Activated B cell treated with CpG ODN at 0.5 μM for 24 hours (primary cell): Measurements from ENCODE around the gene FLRT2. TPM values are rescaled to one million over a fixed set of nuclear protein-coding genes. Genes with fewer than 3 reads are reported as not detected.

Experiments
- ATAC-seq: fragments of 200-7000 bp; cut with Tn5 transposase; one replicate; pipeline ENCODE4 v1.10.0; 2021; ENCODE audit warnings: low read depth, mild to moderate bottlenecking, moderate library complexity
- CTCF ChIA-PET: fragments of 350-600 bp; sonication (Branson Sonifier 250); formaldehyde crosslinking; loops from one replicate; lab custom pipeline; 2021; ENCODE audit warnings: antibody characterized with exemption; lab: Charles Lee
- POLR2A ChIA-PET: fragments of 350-600 bp; sonication (Branson Sonifier 250); formaldehyde crosslinking; loops from one replicate; lab custom pipeline; 2021; ENCODE audit warnings: antibody characterized with exemption; lab: Charles Lee
- DNase-seq: peaks from one replicate; pipeline ENCODE4 v3.0.0; 2022
- H3K27ac Mint-ChIP-seq: one replicate; pipeline ENCODE4 v1.8.0; 2020; ENCODE audit warnings: mixed read lengths
- H3K27me3 Mint-ChIP-seq: one replicate; pipeline ENCODE4 v1.8.0; 2021; ENCODE audit warnings: mixed read lengths
- H3K36me3 Mint-ChIP-seq: one replicate; pipeline ENCODE4 v1.8.0; 2021; ENCODE audit warnings: low read depth, mixed read lengths
- H3K4me1 Mint-ChIP-seq: one replicate; pipeline ENCODE4 v1.8.0; 2021; ENCODE audit warnings: mixed read lengths
- H3K4me3 Mint-ChIP-seq: one replicate; pipeline ENCODE4 v1.8.0; 2020; ENCODE audit warnings: mild to moderate bottlenecking, mixed read lengths
- H3K9me3 Mint-ChIP-seq: one replicate; pipeline ENCODE4 v1.8.0; 2020; ENCODE audit warnings: mixed read lengths
- CTCF ChIP-seq: fragments of 200-600 bp; IDR thresholded peaks from one replicate; pipeline ENCODE4 v1.8.0; 2022; ENCODE audit warnings: antibody characterized with exemption, mild to moderate bottlenecking
- intact Hi-C: fragments of 100-400 bp; cut with micrococcal nuclease; formaldehyde crosslinking; loops from one replicate; pipeline ENCODE4 v1.15.1; 2024
- total RNA-seq: library from RNA; stranded (reverse); gene quantifications from 2 replicates; pipeline ENCODE4 v1.2.3, GENCODE V29; 2022

The FLRT2 gene
- total RNA-seq, 1 donor from 2014 or later, result not detected

DNA sequence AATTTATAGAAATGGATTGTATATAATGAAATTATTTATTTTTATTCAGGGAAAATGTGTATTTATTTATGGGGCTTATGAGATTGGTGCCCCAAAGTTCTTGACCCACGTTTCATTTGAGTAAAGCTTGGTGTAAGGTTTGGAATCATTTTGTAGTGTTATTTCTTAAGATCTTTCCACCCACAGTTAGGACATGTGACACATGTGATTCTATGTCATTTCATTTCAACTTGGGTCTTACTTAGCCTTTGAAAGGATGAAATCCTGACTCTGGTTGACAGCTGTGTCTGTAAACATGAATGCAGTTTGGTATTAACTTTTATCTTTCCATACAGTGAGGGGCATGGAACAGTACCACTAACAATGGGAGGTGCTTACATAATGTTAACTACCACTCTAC, 51.7 kb downstream of the FLRT2 start:
- no peak for DNase-seq
- no peaks in the 10 kb centered on the region for H3K36me3 Mint-ChIP-seq
- no peaks in the 10 kb centered on the region for H3K27me3 Mint-ChIP-seq
- H3K4me3 Mint-ChIP-seq, result no peak overlapping the region
- intact Hi-C loops, result no loop called here
- no peaks in the 10 kb centered on the region for H3K9me3 Mint-ChIP-seq
- H3K4me1 Mint-ChIP-seq, result no peaks in the 10 kb centered on the region
- ChIA-PET CTCF (no interaction called here), POLR2A (no interaction called here)
- no peak for TF ChIP-seq CTCF
- H3K27ac Mint-ChIP-seq, result no peak overlapping the region
- no peak for ATAC-seq

DNA sequence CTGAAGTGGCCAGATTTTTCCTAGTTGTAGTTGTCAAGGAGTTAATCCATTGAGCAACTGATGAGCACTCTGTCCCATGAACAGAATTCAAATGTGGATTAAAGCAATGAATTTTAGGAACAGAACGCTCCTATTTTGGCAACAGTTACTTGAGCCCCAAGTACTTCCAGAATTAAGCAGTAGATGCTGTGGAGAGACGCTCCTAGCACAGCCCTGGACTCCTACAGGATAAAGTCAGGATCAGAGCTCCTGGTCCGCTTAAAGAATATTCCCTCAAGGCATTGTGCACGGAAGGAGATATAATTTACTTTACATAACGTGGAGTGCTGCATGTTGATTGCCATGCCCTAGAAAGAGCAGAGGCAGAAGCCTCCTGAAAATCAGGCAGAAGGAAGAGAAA, 53.4 kb downstream of the FLRT2 start:
- ATAC-seq (no peak), DNase-seq (no peak)
- no peaks in the 10 kb centered on the region for H3K27me3 Mint-ChIP-seq
- ChIA-PET POLR2A (no interaction called here), CTCF (no interaction called here)
- H3K4me3 Mint-ChIP-seq, result no peak overlapping the region
- H3K4me1 Mint-ChIP-seq, result no peaks in the 10 kb centered on the region
- no peak for TF ChIP-seq CTCF
- no peak overlapping the region for H3K27ac Mint-ChIP-seq
- no peaks in the 10 kb centered on the region for H3K36me3 Mint-ChIP-seq
- intact Hi-C loops, result no loop called here
- no peaks in the 10 kb centered on the region for H3K9me3 Mint-ChIP-seq

DNA sequence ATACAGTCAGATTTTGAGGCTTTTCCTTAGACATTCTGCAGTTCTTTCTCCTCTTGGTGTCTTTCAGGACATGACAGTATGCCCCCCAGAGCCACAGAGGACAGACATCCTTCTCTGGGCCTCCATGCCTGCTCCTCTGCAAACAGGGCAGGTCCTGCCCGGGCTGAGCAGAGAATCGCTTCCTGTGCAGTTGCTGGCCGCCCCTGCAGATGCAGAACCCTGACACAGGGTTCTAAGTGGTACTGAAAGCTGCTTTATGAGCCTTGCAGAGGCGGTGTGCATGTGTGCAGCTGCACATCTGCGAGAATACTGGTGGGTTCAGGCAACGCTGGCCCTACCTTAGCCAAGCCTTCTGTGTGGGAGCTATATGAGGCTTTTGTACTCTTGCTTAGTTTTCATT, 54.5 kb downstream of the FLRT2 start:
- POLR2A ChIA-PET, result no interaction called here
- DNase-seq (no peak), ATAC-seq (no peak)
- peaks cover 8% of the 10 kb centered on the region for H3K9me3 Mint-ChIP-seq
- intact Hi-C loops, result no loop called here
- no peak for TF ChIP-seq CTCF
- H3K4me1 Mint-ChIP-seq, result no peaks in the 10 kb centered on the region
- H3K27me3 Mint-ChIP-seq, result no peaks in the 10 kb centered on the region
- no peak overlapping the region for H3K4me3 Mint-ChIP-seq
- no peak overlapping the region for H3K27ac Mint-ChIP-seq
- H3K36me3 Mint-ChIP-seq, result no peaks in the 10 kb centered on the region
- CTCF ChIA-PET, result no interaction called here

GRCh38 chr14:85587151-85587711, 57.3 kb downstream of the FLRT2 start:
- DNase-seq (no peak), ATAC-seq (no peak)
- H3K27ac Mint-ChIP-seq, result no peak overlapping the region
- H3K4me3 Mint-ChIP-seq, result no peak overlapping the region
- TF ChIP-seq CTCF, result no peak
- ChIA-PET POLR2A (no interaction called here), CTCF (no interaction called here)
- intact Hi-C loops, result no loop called here
- H3K27me3 Mint-ChIP-seq, result no peaks in the 10 kb centered on the region
- H3K4me1 Mint-ChIP-seq, result no peaks in the 10 kb centered on the region
- peaks cover 15% of the 10 kb centered on the region for H3K9me3 Mint-ChIP-seq
- H3K36me3 Mint-ChIP-seq, result no peaks in the 10 kb centered on the region

DNA sequence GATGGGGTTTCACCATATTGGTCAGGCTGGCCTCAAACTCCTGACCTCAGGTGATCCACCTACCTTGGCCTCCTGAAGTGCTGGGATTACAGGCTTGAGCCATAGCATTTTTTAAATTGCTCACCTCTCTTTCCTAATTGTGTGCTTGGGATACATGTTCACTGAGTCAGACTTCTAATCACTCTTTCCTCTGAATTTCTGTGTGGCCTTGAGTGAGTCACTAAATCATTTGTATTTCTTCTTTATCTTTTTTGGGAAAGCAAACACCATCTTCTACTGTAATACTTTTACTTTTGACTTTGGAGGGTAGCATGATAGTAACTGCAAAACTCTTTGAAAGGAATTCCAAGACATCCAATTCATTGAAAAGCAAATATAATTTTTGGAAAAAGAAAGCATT, 60.8 kb downstream of the FLRT2 start:
- no peak for TF ChIP-seq CTCF
- no peaks in the 10 kb centered on the region for H3K27me3 Mint-ChIP-seq
- DNase-seq (no peak), ATAC-seq (no peak)
- intact Hi-C loops, result no loop called here
- no peaks in the 10 kb centered on the region for H3K36me3 Mint-ChIP-seq
- peaks cover 15% of the 10 kb centered on the region for H3K9me3 Mint-ChIP-seq
- ChIA-PET POLR2A (no interaction called here), CTCF (no interaction called here)
- H3K4me1 Mint-ChIP-seq, result no peaks in the 10 kb centered on the region
- no peak overlapping the region for H3K27ac Mint-ChIP-seq
- no peak overlapping the region for H3K4me3 Mint-ChIP-seq
